Right ventricle myocardium inferior (tissue), 1 donor: ENCODE data around the gene MAML3. TPM values are rescaled to one million over a fixed set of nuclear protein-coding genes. Genes with fewer than 3 reads are reported as not detected.
A peak's percentile ranks its signal among the peaks of the same experiment; 100 is the strongest.
"Not testable (repeated sequence)": the region's sequence is repeated elsewhere in the genome, so short reads cannot be mapped to it uniquely, and the experiment has no call there.

Source experiments
- ATAC-seq: fragments of 200-7000 bp; cut with Tn5 transposase; one replicate; pipeline ENCODE4 v1.9.1; 2020; ENCODE audit warnings: mild to moderate bottlenecking, moderate library complexity
- DNase-seq: peaks from one replicate; pipeline ENCODE4 v3.0.0; 2021; ENCODE audit errors: missing footprints
- intact Hi-C: fragments of 100-400 bp; cut with DNase I; formaldehyde crosslinking; loops from one replicate; pipeline ENCODE4 v1.11.0; 2022
- total RNA-seq: library from RNA; stranded (reverse); fragmentation: NEBNext Ultra II Directional; extraction: Animal tissue kit (Norgen Biotek cat#: 25700); gene quantifications from one replicate; pipeline ENCODE4 v1.2.1, GENCODE V29; 2021
- donor health status: DM: no; HTN: yes; CAD: no; lungs with severe emphysema.

Gene MAML3
- total RNA-seq, 1 donor from 2014 or later = 2.3 TPM

GRCh38 chr4:139962130-139962684 is 191.8 kb downstream of the MAML3 start:
- intact Hi-C loops = no loop called here
- DNase-seq = no peak
- ATAC-seq = no peak

- intact Hi-C loops = no loop called here
- DNase-seq (no peak), ATAC-seq (no peak)
These were observed 192.5 kb downstream of the MAML3 start for GRCh38 chr4:139961344-139961946.

- ATAC-seq = no peak
- no peak for DNase-seq
- intact Hi-C loops = no loop called here
These were observed 194.6 kb downstream of the MAML3 start for GRCh38 chr4:139959396-139959795.

- ATAC-seq (no peak), DNase-seq (no peak)
- intact Hi-C loops = no loop called here
These were observed 195.3 kb downstream of the MAML3 start for GRCh38 chr4:139958739-139959098.

GRCh38 chr4:139957986-139958738 is 195.8 kb downstream of the MAML3 start:
- DNase-seq = no peak
- no peak for ATAC-seq
- intact Hi-C loops = no loop called here

GRCh38 chr4:139957065-139957464 is 196.9 kb downstream of the MAML3 start:
- DNase-seq (no peak), ATAC-seq (no peak)
- intact Hi-C loops = no loop called here

- DNase-seq (no peak), ATAC-seq (peak; percentile 64)
- intact Hi-C loops = no loop called here
These were observed 197.4 kb downstream of the MAML3 start for GRCh38 chr4:139956507-139957017.

GRCh38 chr4:139955600-139955999 is 198.4 kb downstream of the MAML3 start:
- ATAC-seq = no peak
- intact Hi-C loops = no loop called here

GRCh38 chr4:139954512-139954911 is 199.5 kb downstream of the MAML3 start:
- intact Hi-C loops = no loop called here
- ATAC-seq (no peak), DNase-seq (no peak)

More at GRCh38 chr4:139955600-139955999, 198.4 kb downstream of the MAML3 start:
- DNase-seq = no peak

- ATAC-seq (peak; percentile 23), DNase-seq (no peak)
- intact Hi-C loops = no loop called here
These were observed 203.0 kb downstream of the MAML3 start for GRCh38 chr4:139951021-139951420.

GRCh38 chr4:139950568-139950967 is 203.4 kb downstream of the MAML3 start:
- no peak for DNase-seq
- intact Hi-C loops = no loop called here
- ATAC-seq = no peak

GRCh38 chr4:139944916-139945315 is 209.1 kb downstream of the MAML3 start:
- DNase-seq, ATAC-seq, intact Hi-C loops: not testable (repeated sequence)

- no peak for ATAC-seq
- intact Hi-C loops = no loop called here
These were observed 210.7 kb downstream of the MAML3 start for GRCh38 chr4:139943277-139943676.

GRCh38 chr4:139942241-139942640 is 211.7 kb downstream of the MAML3 start:
- intact Hi-C loops = no loop called here
- ATAC-seq (peak; percentile 34), DNase-seq (no peak)

More at GRCh38 chr4:139943277-139943676, 210.7 kb downstream of the MAML3 start:
- DNase-seq = no peak

- intact Hi-C loops = no loop called here
- DNase-seq (no peak), ATAC-seq (no peak)
These were observed 213.4 kb downstream of the MAML3 start for GRCh38 chr4:139940600-139940999.

GRCh38 chr4:139938414-139938813 is 215.6 kb downstream of the MAML3 start:
- no peak for ATAC-seq
- intact Hi-C loops = no loop called here
- DNase-seq = no peak

- intact Hi-C loops = no loop called here
- ATAC-seq (no peak), DNase-seq (no peak)
These were observed 218.1 kb downstream of the MAML3 start for GRCh38 chr4:139935911-139936310.

- intact Hi-C loops = no loop called here
- ATAC-seq (no peak), DNase-seq (no peak)
These were observed 219.2 kb downstream of the MAML3 start for GRCh38 chr4:139934708-139935195.

- no peak for DNase-seq
- intact Hi-C loops = no loop called here
- no peak for ATAC-seq
These were observed 219.8 kb downstream of the MAML3 start for GRCh38 chr4:139934057-139934707.
